Caco-2 (cell line): ENCODE measurements around the gene SESTD1. TPM values are rescaled to one million over a fixed set of nuclear protein-coding genes. Genes with fewer than 3 reads are reported as not detected.

Experiments used
- BruUV-seq: library from RNA; stranded (reverse); fragments of 400-500 nt; replicated peaks from 2 replicates; lab custom pipeline; 2021; lab: Mats Ljungman, UMichigan
- CTCF ChIA-PET: fragments of 300-600 bp; sonication (Branson Sonifier 250); formaldehyde crosslinking; loops from one replicate; lab custom pipeline; 2022; ENCODE audit warnings: antibody characterized with exemption; lab: Charles Lee
- POLR2A ChIA-PET: fragments of 300-600 bp; sonication (Branson Sonifier 250); formaldehyde crosslinking; loops from one replicate; lab custom pipeline; 2022; ENCODE audit warnings: antibody characterized with exemption; lab: Charles Lee
- DNase-seq, 2 experiments: peaks; one replicate each; pipeline versions ENCODE4 v3.0.0 to v3.0.0-alpha.2; 2020 to 2022
- H3K27me3 ChIP-seq: replicated peaks from 2 replicates; pipeline ENCODE4 v1.6.0; 2011; ENCODE audit warnings: low read length; ENCODE audit not compliant: control insufficient read depth, insufficient read depth
- H3K36me3 ChIP-seq: 2 replicates; pipeline ENCODE4 v1.5.1; 2011; ENCODE audit warnings: low read length; ENCODE audit not compliant: control insufficient read depth, insufficient read depth
- H3K4me1 ChIP-seq: fragments of 250-450 bp; sonication (Bioruptor Pico); 2 replicates; pipeline ENCODE4 v1.5.1; 2020; ENCODE audit warnings: mild to moderate bottlenecking
- H3K4me3 ChIP-seq: 2 replicates; pipeline ENCODE4 v1.5.1; 2011; ENCODE audit warnings: low read depth, mild to moderate bottlenecking, control low read depth, low read length
- H3K9me3 ChIP-seq: fragments of 250-450 bp; sonication (Bioruptor Pico); 2 replicates; pipeline ENCODE4 v1.5.1; 2020; ENCODE audit warnings: mild to moderate bottlenecking, moderate library complexity
- H3K27ac Mint-ChIP-seq: one replicate; pipeline ENCODE4 v1.8.0; 2022; ENCODE audit warnings: mixed read lengths; ENCODE audit not compliant: unreplicated experiment
- H3K27me3 Mint-ChIP-seq: one replicate; pipeline ENCODE4 v1.8.0; 2022; ENCODE audit warnings: mixed read lengths; ENCODE audit not compliant: insufficient read depth, unreplicated experiment
- H3K36me3 Mint-ChIP-seq: one replicate; pipeline ENCODE4 v1.8.0; 2022; ENCODE audit warnings: mild to moderate bottlenecking, mixed read lengths; ENCODE audit not compliant: insufficient read depth, unreplicated experiment
- H3K4me1 Mint-ChIP-seq: one replicate; pipeline ENCODE4 v1.8.0; 2022; ENCODE audit warnings: low read depth, mixed read lengths; ENCODE audit not compliant: unreplicated experiment
- H3K4me3 Mint-ChIP-seq: one replicate; pipeline ENCODE4 v1.8.0; 2022; ENCODE audit warnings: mild to moderate bottlenecking, moderate library complexity, mixed read lengths; ENCODE audit not compliant: unreplicated experiment
- H3K9me3 Mint-ChIP-seq: one replicate; pipeline ENCODE4 v1.8.0; 2022; ENCODE audit warnings: mixed read lengths; ENCODE audit not compliant: unreplicated experiment
- intact Hi-C: fragments of 100-400 bp; cut with micrococcal nuclease; formaldehyde crosslinking; loops from one replicate; pipeline ENCODE4 v1.10.0; 2022; ENCODE audit not compliant: unreplicated experiment
- total RNA-seq: library from RNA; stranded (reverse); gene quantifications from 2 replicates; pipeline ENCODE4 v1.2.3, GENCODE V29; 2022
- TF ChIP-seq, protein P1 (sequence below), 2 experiments: fragments of 200-600 bp in 1 of 2; IDR thresholded peaks; 1 replicate in 1 of 2; 2 replicates in 1 of 2; pipeline versions ENCODE4 v1.5.1 to v1.8.0; 2011 to 2022; ENCODE audit warnings: antibody characterized with exemption in 1 of 2, control low read depth in 1 of 2, inconsistent platforms in 1 of 2, low read depth in 1 of 2, low read length in 1 of 2, mild to moderate bottlenecking in 1 of 2, moderate library complexity in 1 of 2; ENCODE audit not compliant: insufficient read depth in 1 of 2, severe bottlenecking in 1 of 2, unreplicated experiment in 1 of 2

The SESTD1 gene
- total RNA-seq, 1 experiment from 2014 or later: 50.2 TPM

DNA sequence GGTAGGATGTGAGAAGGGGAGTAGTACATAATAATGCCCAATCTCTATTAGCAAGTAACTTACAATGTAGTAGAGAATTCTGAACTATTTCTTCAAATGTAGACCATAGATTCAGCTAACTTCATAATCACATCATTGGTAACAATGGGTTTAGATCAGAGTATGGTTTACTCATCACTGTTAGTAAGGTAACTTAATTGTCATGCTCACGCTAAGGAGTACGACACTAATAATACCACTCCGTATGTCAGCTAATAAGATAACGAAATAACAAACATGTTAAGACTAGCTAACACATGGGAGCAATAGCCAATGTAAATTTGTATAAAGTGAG, 158.3 kb downstream of the SESTD1 start:
- Mint-ChIP-seq H3K4me3 (no peak overlapping the region), H3K4me1 (peaks cover 22% of the 10 kb centered on the region), H3K36me3 (peaks cover 7% of the 10 kb centered on the region), H3K27ac (peak overlapping the region; percentile 48), H3K27me3 (no peaks in the 10 kb centered on the region), H3K9me3 (no peaks in the 10 kb centered on the region)
- intact Hi-C loops: loop anchor here (2.0 kb wide), 1 partner anchor 56 kb away; the partner anchor contains the start of gene CCDC141
- H3K9me3 ChIP-seq: no peaks in the 10 kb centered on the region
- TF ChIP-seq, protein P1, sequence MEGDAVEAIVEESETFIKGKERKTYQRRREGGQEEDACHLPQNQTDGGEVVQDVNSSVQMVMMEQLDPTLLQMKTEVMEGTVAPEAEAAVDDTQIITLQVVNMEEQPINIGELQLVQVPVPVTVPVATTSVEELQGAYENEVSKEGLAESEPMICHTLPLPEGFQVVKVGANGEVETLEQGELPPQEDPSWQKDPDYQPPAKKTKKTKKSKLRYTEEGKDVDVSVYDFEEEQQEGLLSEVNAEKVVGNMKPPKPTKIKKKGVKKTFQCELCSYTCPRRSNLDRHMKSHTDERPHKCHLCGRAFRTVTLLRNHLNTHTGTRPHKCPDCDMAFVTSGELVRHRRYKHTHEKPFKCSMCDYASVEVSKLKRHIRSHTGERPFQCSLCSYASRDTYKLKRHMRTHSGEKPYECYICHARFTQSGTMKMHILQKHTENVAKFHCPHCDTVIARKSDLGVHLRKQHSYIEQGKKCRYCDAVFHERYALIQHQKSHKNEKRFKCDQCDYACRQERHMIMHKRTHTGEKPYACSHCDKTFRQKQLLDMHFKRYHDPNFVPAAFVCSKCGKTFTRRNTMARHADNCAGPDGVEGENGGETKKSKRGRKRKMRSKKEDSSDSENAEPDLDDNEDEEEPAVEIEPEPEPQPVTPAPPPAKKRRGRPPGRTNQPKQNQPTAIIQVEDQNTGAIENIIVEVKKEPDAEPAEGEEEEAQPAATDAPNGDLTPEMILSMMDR (IDR thresholded peaks at IDR 0.05; ENCODE audit: insufficient read depth in 1 of 2, low read depth in 1 of 2, low read length in 1 of 2, severe bottlenecking in 1 of 2, unreplicated experiment in 1 of 2): no peak
- H3K4me1 ChIP-seq: peaks cover 23% of the 10 kb centered on the region
- ChIA-PET POLR2A (no interaction called here), CTCF (interaction anchor here (0.9 kb wide), 1 partner anchor 23 kb away, joined by 3 read pairs; no protein-coding TSS in a partner anchor)
- DNase-seq: no peak
- no TSS peak for BruUV-seq
- no peak overlapping the region for H3K4me3 ChIP-seq
- H3K27me3 ChIP-seq: no peaks in the 10 kb centered on the region
- H3K36me3 ChIP-seq: no peaks in the 10 kb centered on the region

DNA sequence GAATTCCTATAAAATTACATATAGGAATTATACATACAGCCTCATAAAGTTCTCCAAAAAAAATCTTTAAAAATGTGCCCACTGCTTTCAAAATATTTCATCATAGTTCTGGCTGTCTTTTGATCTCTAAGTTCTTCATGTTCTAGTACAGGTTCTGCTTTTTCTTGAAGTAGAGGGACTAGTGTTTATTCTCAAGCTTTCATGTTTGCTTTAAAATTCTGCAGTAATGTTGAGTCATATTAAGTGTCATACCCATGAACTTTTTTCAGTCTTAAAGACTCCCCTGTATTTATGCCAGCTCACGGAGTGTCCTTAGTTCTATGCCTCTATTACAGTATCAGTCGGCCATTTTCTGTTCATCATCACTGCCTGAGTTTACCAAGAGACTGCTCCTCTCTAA, 159.9 kb downstream of the SESTD1 start:
- Mint-ChIP-seq H3K36me3 (peaks cover 6% of the 10 kb centered on the region), H3K4me3 (no peak overlapping the region), H3K9me3 (no peaks in the 10 kb centered on the region), H3K4me1 (peaks cover 22% of the 10 kb centered on the region), H3K27ac (peak overlapping the region; percentile 62), H3K27me3 (no peaks in the 10 kb centered on the region)
- ChIA-PET POLR2A (no interaction called here), CTCF (no interaction called here)
- Histone ChIP-seq H3K36me3 (no peaks in the 10 kb centered on the region), H3K27me3 (no peaks in the 10 kb centered on the region), H3K4me1 (peaks cover 23% of the 10 kb centered on the region), H3K9me3 (0 out of 2 replicates have a peak, but pooled peaks cover 3% of the 10 kb centered on the region), H3K4me3 (no peak overlapping the region)
- no peak for DNase-seq
- BruUV-seq: no TSS peak
- TF ChIP-seq, protein P1 (IDR thresholded peaks at IDR 0.05; ENCODE audit: insufficient read depth in 1 of 2, low read depth in 1 of 2, low read length in 1 of 2, severe bottlenecking in 1 of 2, unreplicated experiment in 1 of 2): no peak
- intact Hi-C loops: loop anchor here (1.0 kb wide), 1 partner anchor 13 kb away; no protein-coding TSS in a partner anchor

DNA sequence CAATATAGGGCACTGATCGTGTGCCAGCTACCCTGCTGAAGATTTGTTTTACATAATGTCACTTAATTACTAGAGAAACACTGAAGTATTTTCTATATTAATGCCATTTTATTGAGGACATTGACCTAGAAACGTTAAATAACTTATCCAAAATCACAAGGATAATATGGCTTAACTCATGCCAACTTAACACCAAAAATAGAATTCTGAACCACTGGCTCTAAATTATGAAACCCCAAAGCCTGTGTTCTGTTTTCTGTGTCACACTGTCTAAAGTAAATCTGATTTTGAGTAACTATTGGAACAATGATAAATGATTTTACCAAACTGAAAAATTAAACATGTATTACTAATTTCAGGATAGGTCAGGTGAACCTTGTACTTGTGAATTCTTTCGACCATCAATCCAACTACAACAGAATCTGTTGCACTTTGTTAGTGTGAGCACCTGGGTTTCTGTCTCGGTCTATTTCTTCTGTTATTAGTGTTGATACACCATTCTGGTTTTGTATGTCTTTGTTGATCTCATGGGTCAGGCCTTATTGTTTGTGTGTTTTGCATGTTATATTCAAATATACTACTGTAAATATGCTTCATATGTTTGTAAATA, 166.4 kb downstream of the SESTD1 start:
- no peak overlapping the region for H3K4me3 Mint-ChIP-seq
- Histone ChIP-seq H3K9me3 (0 out of 2 replicates have a peak, but pooled peaks cover 3% of the 10 kb centered on the region), H3K4me1 (no peaks in the 10 kb centered on the region), H3K36me3 (no peaks in the 10 kb centered on the region), H3K27me3 (no peaks in the 10 kb centered on the region), H3K4me3 (no peak overlapping the region)
- ChIA-PET CTCF (no interaction called here), POLR2A (no interaction called here)
- no TSS peak for BruUV-seq
- no peaks in the 10 kb centered on the region for H3K27me3 Mint-ChIP-seq
- TF ChIP-seq, protein P1 (IDR thresholded peaks at IDR 0.05; ENCODE audit: insufficient read depth in 1 of 2, low read depth in 1 of 2, low read length in 1 of 2, severe bottlenecking in 1 of 2, unreplicated experiment in 1 of 2): no peak
- DNase-seq: no peak
- H3K27ac Mint-ChIP-seq: no peak overlapping the region
- H3K9me3 Mint-ChIP-seq: no peaks in the 10 kb centered on the region
- intact Hi-C loops: no loop called here
- no peaks in the 10 kb centered on the region for H3K4me1 Mint-ChIP-seq
- no peaks in the 10 kb centered on the region for H3K36me3 Mint-ChIP-seq
